Keratinocyte (primary cell): ENCODE data around the gene DNAAF6. TPM values are rescaled to one million over a fixed set of nuclear protein-coding genes. Genes with fewer than 3 reads are reported as not detected.

ENCODE experiments used
- DNase-seq: peaks from one replicate; pipeline ENCODE4 v3.0.0-alpha.2; 2011; ENCODE audit warnings: low read depth, missing footprints, low spot score
- FAIRE-seq: peaks from 2 replicates; lab custom pipeline; 2011; peaks lifted over from hg19 to GRCh38; lab: Jason Lieb, UNC
- H2AFZ ChIP-seq: 2 replicates; pipeline ENCODE4 v1.6.0; 2012; ENCODE audit warnings: low read length, control low read depth, inconsistent platforms; ENCODE audit not compliant: control insufficient read depth
- H3K27ac ChIP-seq: 2 replicates; pipeline ENCODE4 v1.5.1; 2011; ENCODE audit warnings: low read length; ENCODE audit not compliant: control insufficient read depth, insufficient read depth
- H3K27me3 ChIP-seq: 3 replicates; pipeline ENCODE4 v1.6.0; 2011; ENCODE audit warnings: low read length; ENCODE audit not compliant: control insufficient read depth, insufficient read depth; ENCODE audit errors: extremely low read depth
- H3K36me3 ChIP-seq, 2 experiments: 2 replicates in 1 of 2; 3 replicates in 1 of 2; pipeline ENCODE4 v1.5.1; 2011; ENCODE audit warnings: low read length in 2 of 2, mild to moderate bottlenecking in 1 of 2; ENCODE audit not compliant: control insufficient read depth in 2 of 2, insufficient read depth in 2 of 2; ENCODE audit errors: extremely low read depth in 1 of 2
- H3K4me1 ChIP-seq: 3 replicates; pipeline ENCODE4 v1.5.1; 2011; ENCODE audit warnings: low read length; ENCODE audit not compliant: control insufficient read depth, insufficient read depth; ENCODE audit errors: extremely low read depth
- H3K4me2 ChIP-seq: 3 replicates; pipeline ENCODE4 v1.6.0; 2011; ENCODE audit warnings: low read depth, low read length; ENCODE audit not compliant: control insufficient read depth, insufficient read depth; ENCODE audit errors: extremely low read depth
- H3K4me3 ChIP-seq, 3 experiments: fragments of 200-600 bp in 1 of 3; sonication (generic) in 1 of 3; 2 replicates in 2 of 3; 3 replicates in 1 of 3; pipeline ENCODE4 v1.5.1; 2011 to 2016; ENCODE audit warnings: low read length in 3 of 3, mild to moderate bottlenecking in 3 of 3, control low read depth in 2 of 3, inconsistent platforms in 1 of 3, low read depth in 1 of 3, mixed read lengths in 1 of 3, mixed run types in 1 of 3, moderate library complexity in 1 of 3; ENCODE audit not compliant: control insufficient read depth in 2 of 3, insufficient read depth in 2 of 3; ENCODE audit errors: extremely low read depth in 1 of 3
- H3K79me2 ChIP-seq: 2 replicates; pipeline ENCODE4 v1.6.0; 2012; ENCODE audit warnings: low read length; ENCODE audit not compliant: control insufficient read depth, insufficient read depth
- H3K9ac ChIP-seq: 3 replicates; pipeline ENCODE4 v1.6.0; 2011; ENCODE audit warnings: low read length; ENCODE audit not compliant: control insufficient read depth, insufficient read depth; ENCODE audit errors: extremely low read depth
- H3K9me1 ChIP-seq: 3 replicates; pipeline ENCODE4 v1.6.0; 2011; ENCODE audit warnings: low read length; ENCODE audit not compliant: control insufficient read depth, insufficient read depth; ENCODE audit errors: extremely low read depth
- H3K9me3 ChIP-seq: 2 replicates; pipeline ENCODE4 v1.5.1; 2012; ENCODE audit warnings: low read depth, low read length; ENCODE audit not compliant: control insufficient read depth
- H4K20me1 ChIP-seq: 3 replicates; pipeline ENCODE4 v1.6.0; 2011; ENCODE audit warnings: low read length; ENCODE audit not compliant: control insufficient read depth, insufficient read depth; ENCODE audit errors: extremely low read depth
- CTCF ChIP-seq, 3 experiments: IDR thresholded peaks in 1 of 3; conservative IDR thresholded peaks in 1 of 3; optimal IDR thresholded peaks in 1 of 3; 2 replicates in 2 of 3; 3 replicates in 1 of 3; pipeline versions ENCODE3 to v1.5.1; 2011; ENCODE audit warnings: low read length in 3 of 3, mild to moderate bottlenecking in 3 of 3, moderate library complexity in 2 of 3, control low read depth in 1 of 3, inconsistent platforms in 1 of 3; ENCODE audit not compliant: insufficient read depth in 2 of 3; ENCODE audit errors: extremely low read depth in 1 of 3
- EZH2 ChIP-seq: IDR thresholded peaks from one replicate; pipeline ENCODE4 v1.6.1; 2012; ENCODE audit warnings: inconsistent platforms, mild to moderate bottlenecking, low read length, moderate library complexity
- dilution Hi-C: fragments of 300-500 bp; cut with MboI; formaldehyde crosslinking; loops from one replicate; pipeline ENCODE4 v1.7.0; 2020; ENCODE audit warnings: low sequenced_read_pairs; ENCODE audit not compliant: extremely low pct_ligation_motif_present
- polyA plus RNA-seq, 5 experiments: library from polyadenylated mRNA; depleted of rRNA in 3 of 5; stranded (reverse) in 3 of 5; stranded (forward) in 1 of 5; unstranded in 1 of 5; fragments of >200 nt; gene quantifications; 1 replicate in 1 of 5; 2 replicates in 3 of 5; 3 replicates in 1 of 5; pipeline versions ENCODE4 v1.2.1 to v1.2.3, GENCODE V29; 2011 to 2012; ENCODE audit warnings: missing spikeins in 2 of 5, low read depth in 1 of 5, low replicate concordance in 1 of 5

The DNAAF6 gene
- polyA plus RNA-seq, 1 donor (not counting 4 experiments of a cell fraction or from before 2014, with no cell fraction given): not detected

DNA sequence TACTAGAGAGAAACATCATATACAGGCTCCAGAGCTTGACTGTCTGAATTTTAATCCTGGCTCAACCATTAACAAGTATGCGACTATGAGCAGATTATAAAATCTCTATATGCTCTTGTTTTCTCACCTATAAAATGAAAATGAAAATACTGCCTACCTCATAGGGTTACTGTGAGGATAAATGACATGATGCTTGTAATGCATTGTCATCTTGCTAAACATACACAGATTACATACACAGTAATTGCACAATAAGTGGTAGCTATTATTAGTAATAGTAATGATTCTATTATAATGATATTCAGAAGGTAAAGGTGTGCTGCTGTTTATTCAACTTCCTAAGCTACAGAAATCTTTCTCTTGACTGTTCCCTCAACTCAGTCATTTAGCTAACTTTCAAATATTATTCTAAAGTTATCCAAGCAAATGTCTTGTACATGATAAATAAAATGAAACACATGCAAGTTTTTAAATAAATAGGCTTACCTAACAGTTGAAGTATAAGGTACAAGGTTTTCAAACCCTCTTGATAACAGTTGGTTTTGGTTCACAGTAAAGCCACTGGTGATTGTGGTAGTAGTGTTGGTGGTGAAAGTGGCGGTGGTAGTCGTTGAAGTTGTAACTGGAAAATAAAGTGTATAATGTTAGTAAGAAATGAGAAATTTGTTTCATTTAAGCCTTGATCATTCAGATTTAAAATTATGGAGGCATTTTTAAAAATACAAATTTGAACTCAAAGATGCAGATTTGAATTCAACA lies 39.1 kb upstream of the DNAAF6 start:
- no peak for DNase-seq
- FAIRE-seq: no peak
- Histone ChIP-seq H3K4me1 (no peaks in the 10 kb centered on the region), H3K9me1 (no peaks in the 10 kb centered on the region), H3K9ac (no peak overlapping the region), H3K9me3 (no peaks in the 10 kb centered on the region), H4K20me1 (no peaks in the 10 kb centered on the region), H3K4me2 (no peak overlapping the region), H3K36me3 (no peaks in the 10 kb centered on the region), H3K27ac (no peak overlapping the region), H3K79me2 (no peaks in the 10 kb centered on the region), H3K4me3 (no peak overlapping the region), H3K27me3 (no peaks in the 10 kb centered on the region), H2AFZ (no peak overlapping the region)
- dilution Hi-C loops: no loop called here
- no peak for TF ChIP-seq EZH2
- no peak for TF ChIP-seq CTCF (optimal IDR thresholded peaks at IDR 0.05 in 1 of 3, IDR thresholded peaks at IDR 0.05 in 1 of 3, conservative IDR thresholded peaks at IDR 0.05 in 1 of 3; ENCODE audit: extremely low read depth in 1 of 3, insufficient read depth in 2 of 3, low read length in 3 of 3)

- no peaks in the 10 kb centered on the region for H3K27me3 ChIP-seq
- TF ChIP-seq CTCF (optimal IDR thresholded peaks at IDR 0.05 in 1 of 3, IDR thresholded peaks at IDR 0.05 in 1 of 3, conservative IDR thresholded peaks at IDR 0.05 in 1 of 3; ENCODE audit: extremely low read depth in 1 of 3, insufficient read depth in 2 of 3, low read length in 3 of 3) (no peak), EZH2 (no peak)
These were observed 38.2 kb upstream of the DNAAF6 start for GRCh38 chrX:107168257-107168656.

More at GRCh38 chrX:107168257-107168656, 38.2 kb upstream of the DNAAF6 start:
- Histone ChIP-seq H3K4me2 (no peak overlapping the region), H3K9me3 (no peaks in the 10 kb centered on the region), H3K4me1 (no peaks in the 10 kb centered on the region), H2AFZ (no peak overlapping the region), H3K36me3 (no peaks in the 10 kb centered on the region), H3K4me3 (no peak overlapping the region), H3K9me1 (no peaks in the 10 kb centered on the region), H3K79me2 (no peaks in the 10 kb centered on the region), H3K9ac (no peak overlapping the region), H3K27ac (no peak overlapping the region), H4K20me1 (no peaks in the 10 kb centered on the region)
- DNase-seq: no peak
- FAIRE-seq: no peak
- dilution Hi-C loops: no loop called here
